Spleen (tissue), 13 donors: ENCODE results near the gene RTP2. TPM values are rescaled to one million over a fixed set of nuclear protein-coding genes. Genes with fewer than 3 reads are reported as not detected.

Experiments
- DNase-seq: peaks from one replicate; pipeline ENCODE4 v3.0.0-alpha.2; 2020
- H3K27ac ChIP-seq, 8 donors: fragments of 200-600 bp; sonication (generic) in 7 of 8; 1 replicate in 4 of 8; 2 replicates in 4 of 8; pipeline versions ENCODE4 v1.5.0 to v1.8.0; 2016 to 2021; ENCODE audit warnings: inconsistent platforms in 4 of 8, mild to moderate bottlenecking in 4 of 8, moderate library complexity in 1 of 8
- H3K27me3 ChIP-seq, 7 donors: fragments of 200-600 bp; sonication (generic) in 6 of 7; replicated peaks in 1 of 7; 1 replicate in 4 of 7; 2 replicates in 3 of 7; pipeline versions ENCODE4 v1.5.0 to v1.8.0; 2016 to 2021; ENCODE audit warnings: inconsistent platforms in 3 of 7, mild to moderate bottlenecking in 1 of 7
- H3K36me3 ChIP-seq, 6 donors: fragments of 200-600 bp; sonication (generic) in 5 of 6; 1 replicate in 4 of 6; 2 replicates in 2 of 6; pipeline versions ENCODE4 v1.5.0 to v1.8.0; 2016 to 2021; ENCODE audit warnings: inconsistent platforms in 2 of 6
- H3K4me1 ChIP-seq, 6 donors: fragments of 200-600 bp; sonication (generic) in 5 of 6; 1 replicate in 3 of 6; 2 replicates in 3 of 6; pipeline versions ENCODE4 v1.5.0 to v1.8.0; 2016 to 2021; ENCODE audit warnings: inconsistent platforms in 3 of 6
- H3K4me3 ChIP-seq, 8 donors: fragments of 200-600 bp; sonication (generic) in 7 of 8; 1 replicate in 4 of 8; 2 replicates in 4 of 8; pipeline versions ENCODE4 v1.5.0 to v1.8.0; 2016 to 2021; ENCODE audit warnings: inconsistent platforms in 4 of 8, mild to moderate bottlenecking in 4 of 8, moderate library complexity in 2 of 8
- H3K9me3 ChIP-seq, 8 donors: fragments of 200-600 bp; sonication (generic) in 7 of 8; 1 replicate in 4 of 8; 2 replicates in 4 of 8; pipeline versions ENCODE4 v1.5.0 to v1.8.0; 2016 to 2021; ENCODE audit warnings: inconsistent platforms in 4 of 8
- CTCF ChIP-seq, 11 experiments: fragments of 200-600 bp in 7 of 11; fragments of 450-650 bp in 4 of 11; sonication (generic) in 4 of 11; IDR thresholded peaks in 8 of 11; conservative IDR thresholded peaks in 3 of 11; 1 replicate in 7 of 11; 2 replicates in 4 of 11; pipeline versions ENCODE4 v1.4.0 to v1.8.0; 2016 to 2021; ENCODE audit warnings: antibody characterized with exemption in 11 of 11, inconsistent platforms in 4 of 11, mild to moderate bottlenecking in 1 of 11
- POLR2A ChIP-seq, 3 donors: fragments of 450-650 bp; IDR thresholded peaks; one replicate each; pipeline ENCODE4 v1.5.1; 2017; ENCODE audit warnings: antibody characterized with exemption in 3 of 3, mild to moderate bottlenecking in 1 of 3
- POLR2AphosphoS5 ChIP-seq, 3 donors: sonication (generic); formaldehyde crosslinking; IDR thresholded peaks; one replicate each; pipeline ENCODE4 v1.5.1; 2017; ENCODE audit warnings: antibody characterized with exemption in 3 of 3
- WGBS, 5 donors: extraction: QIAGEN DNeasy Blood & Tissue Kit in 3 of 5; methylation state at CpG; one replicate each; pipeline versions ENCODE4 v1.1.5 to v1.1.7; 2013 to 2018; 5-methylcytosine and 5-hydroxymethylcytosine counted together
- intact Hi-C: fragments of 100-400 bp; cut with DNase I; formaldehyde crosslinking; loops from one replicate; pipeline ENCODE4 v1.15.0; 2023; ENCODE audit warnings: low total_unique reads
- long read RNA-seq, 2 donors: transcript quantifications; one replicate each; lab custom pipeline, GENCODE V29; 2026
- polyA plus RNA-seq, 3 donors: library from polyadenylated mRNA; stranded (reverse); fragments of 200-250 nt; gene quantifications; one replicate each; pipeline ENCODE4 v1.2.1, GENCODE V29; 2013
- total RNA-seq, 7 donors: library from RNA; depleted of rRNA in 3 of 7; stranded (reverse); fragments of >200 nt in 3 of 7; fragmentation: NEBNext Ultra II Directional in 4 of 7; extraction: Animal tissue kit (Norgen Biotek cat#: 25700) in 4 of 7; gene quantifications; one replicate each; pipeline versions ENCODE4 v1.1.0 to v1.2.1, GENCODE V29; 2016 to 2021
- donor health status: healthy with polysubstance abuse.
- donor health status: DM: no; HTN: no; CAD: no; lungs with moderate emphysema.
- donor health status: DM: no; HTN: no; CAD: no.
- donor health status: Bipolar disorder and iron deficiency.
- donor health status: healthy.
- donor health status: DM: no; HTN: no; CAD: no.
- donor health status: DM: yes; HTN: yes; CAD: no.

The RTP2 gene
- total RNA-seq (not detected), polyA plus RNA-seq (not detected)
- long read RNA-seq, donor 1: 0 reads
- long read RNA-seq, donor 2: 0 reads

DNA sequence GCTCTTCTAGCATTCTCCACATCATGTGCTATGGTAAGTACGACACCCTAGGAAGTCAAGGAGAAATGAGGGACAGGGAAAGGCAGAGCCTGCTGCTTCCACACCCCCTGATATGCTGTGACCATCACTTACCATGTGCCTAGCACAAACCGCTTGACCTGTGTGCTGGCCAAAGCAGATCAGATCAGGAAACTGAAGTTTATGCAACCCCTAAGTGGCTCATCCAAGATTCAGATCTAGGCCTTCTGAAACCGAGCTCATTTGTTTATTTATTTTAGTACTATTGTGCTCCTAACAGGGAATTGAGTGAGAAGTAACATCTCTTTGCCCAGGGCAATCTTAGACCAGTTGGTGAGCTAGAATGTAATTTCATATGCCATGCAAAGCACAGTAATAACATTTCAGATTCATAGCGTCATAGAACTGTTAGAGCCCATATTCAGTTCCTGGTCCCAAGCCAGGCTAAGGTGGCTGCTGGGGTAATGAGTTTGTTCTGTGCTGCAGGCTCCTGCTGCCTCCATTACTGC lies at the start of gene RTP2:
RTP2 (minus strand) TSS at position 51 of the 527 bp plus-strand sequence. CDS start 429 bp downstream, outside the sequence.
- H3K4me3 ChIP-seq: no peak within 1 kb of the TSS
- H3K9me3 ChIP-seq: no peaks in the 10 kb centered on the region
- no peaks in the 10 kb centered on the region for H3K36me3 ChIP-seq
- no peak within 1 kb of the TSS for H3K27ac ChIP-seq
- intact Hi-C loops: no loop called here
- no peaks in the 10 kb centered on the region for H3K4me1 ChIP-seq
- 58 to 69% (median 63%) methylated on average over 4 of the region's 4 CpGs for WGBS, 5 donors
- no peak for DNase-seq
- H3K27me3 ChIP-seq: no peaks in the 10 kb centered on the region
- no peak for TF ChIP-seq CTCF (IDR thresholded peaks at IDR 0.05 in 8 of 11, conservative IDR thresholded peaks at IDR 0.05 in 3 of 11)
- TF ChIP-seq POLR2A (IDR thresholded peaks at IDR 0.05): no peak
- TF ChIP-seq POLR2AphosphoS5 (IDR thresholded peaks at IDR 0.05): no peak

DNA sequence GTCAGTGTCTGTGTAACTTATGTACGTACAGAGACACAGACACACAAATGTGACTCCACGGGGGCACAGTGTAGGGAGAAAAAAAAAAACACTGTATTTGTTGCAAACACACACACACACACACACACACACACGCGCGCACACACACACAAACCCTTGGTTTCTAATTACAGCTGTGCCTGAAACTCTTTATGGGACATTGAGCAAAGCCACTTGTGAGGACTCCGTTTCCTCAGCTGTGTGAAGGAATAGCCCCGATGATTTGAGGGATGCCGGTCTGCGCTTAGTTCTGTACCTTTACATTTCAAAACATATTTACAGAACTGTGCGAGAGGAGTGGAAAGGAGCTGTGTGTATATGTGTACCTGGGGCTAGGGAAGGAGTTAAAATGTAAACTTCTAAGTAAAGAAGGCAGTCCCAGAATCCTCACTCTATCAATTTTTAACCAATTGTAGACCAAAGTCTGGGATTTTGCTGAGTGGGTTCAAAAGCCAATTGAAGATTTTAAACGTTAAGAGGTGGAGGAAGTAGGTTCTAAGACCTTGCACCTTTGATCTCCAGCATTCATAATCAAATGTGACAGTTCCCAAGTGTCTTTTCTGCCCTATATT lies 48.3 kb upstream of the RTP2 start:
- H3K27me3 ChIP-seq: no peaks in the 10 kb centered on the region
- no peaks in the 10 kb centered on the region for H3K9me3 ChIP-seq
- H3K4me1 ChIP-seq: peaks cover 19 to 60% (median 42%) of the 10 kb centered on the region in 6 donors
- H3K36me3 ChIP-seq: no peaks in the 10 kb centered on the region
- WGBS, 5 donors: 36 to 69% (median 51%) methylated on average over 11 of the region's 11 CpGs
- intact Hi-C loops: no loop called here
- H3K4me3 ChIP-seq: peak overlapping the region in 3 of 8 donors; percentile 9 to 51 (median 28)
- no peak for DNase-seq
- TF ChIP-seq POLR2AphosphoS5 (IDR thresholded peaks at IDR 0.05) (no peak), CTCF (IDR thresholded peaks at IDR 0.05 in 8 of 11, conservative IDR thresholded peaks at IDR 0.05 in 3 of 11) (no peak), POLR2A (IDR thresholded peaks at IDR 0.05) (no peak)
- H3K27ac ChIP-seq: peak overlapping the region in 2 of 8 donors; percentile 19 to 48

DNA sequence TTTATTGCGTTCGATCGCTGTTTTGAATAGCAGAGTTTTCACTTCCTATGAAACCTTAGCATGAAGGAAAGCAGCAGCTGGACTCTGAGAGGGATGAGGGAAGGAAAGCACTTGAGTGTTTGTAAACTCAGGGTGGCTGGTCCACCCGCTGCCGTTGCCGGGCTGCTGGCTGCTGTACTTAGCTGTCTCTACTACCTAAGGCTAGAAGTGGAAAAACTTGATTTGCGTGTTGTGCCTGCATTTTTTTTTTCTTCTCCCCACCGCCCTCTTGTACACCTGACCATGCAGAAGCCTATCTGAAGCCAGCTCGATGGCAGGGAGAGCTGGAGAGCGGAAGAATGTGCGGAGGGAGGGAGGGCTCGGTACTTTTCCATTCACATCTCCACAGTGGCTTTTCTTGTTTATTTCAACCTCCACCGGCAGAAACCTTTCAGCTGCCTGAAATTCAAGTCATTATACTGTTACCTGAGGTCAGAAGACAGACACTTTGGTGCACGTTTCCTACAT lies 47.7 kb upstream of the RTP2 start:
- WGBS, 5 donors: 38 to 68% (median 43%) methylated on average over 14 of the region's 14 CpGs

More for the DNA sequence above, 47.7 kb upstream of the RTP2 start:
- peaks cover 19 to 60% (median 43%) of the 10 kb centered on the region in 6 donors for H3K4me1 ChIP-seq
- H3K4me3 ChIP-seq: peak overlapping the region in 4 of 8 donors; percentile 9 to 51 (median 22)
- H3K27ac ChIP-seq: peak overlapping the region in 2 of 8 donors; percentile 19 to 48
- no peaks in the 10 kb centered on the region for H3K36me3 ChIP-seq
- H3K27me3 ChIP-seq: no peaks in the 10 kb centered on the region
- no peaks in the 10 kb centered on the region for H3K9me3 ChIP-seq
- peak in 1 of 3 donors; percentile 15 for TF ChIP-seq POLR2AphosphoS5 (IDR thresholded peaks at IDR 0.05)
- no peak for TF ChIP-seq CTCF (IDR thresholded peaks at IDR 0.05 in 8 of 11, conservative IDR thresholded peaks at IDR 0.05 in 3 of 11)
- no peak for TF ChIP-seq POLR2A (IDR thresholded peaks at IDR 0.05)
- intact Hi-C loops: no loop called here
- no peak for DNase-seq
